GM23338 (cell line): Measurements from ENCODE around the gene CCT6B.

Experiments
- CTCF ChIP-seq, 2 experiments: fragments of 200-600 bp in 1 of 2; sonication (generic) in 1 of 2; conservative IDR thresholded peaks; 2 replicates each; pipeline versions ENCODE4 v1.5.1 to v1.6.1; 2016 to 2017; ENCODE audit warnings: antibody characterized with exemption in 2 of 2, low read depth in 2 of 2, mild to moderate bottlenecking in 2 of 2, moderate library complexity in 1 of 2
- EZH2 ChIP-seq: fragments of 200-600 bp; sonication (generic); IDR thresholded peaks from one replicate; pipeline ENCODE4 v1.8.0; 2017; ENCODE audit warnings: antibody characterized with exemption, mild to moderate bottlenecking, low read depth; ENCODE audit not compliant: unreplicated experiment
- EZH2phosphoT487 ChIP-seq: fragments of 200-600 bp; sonication (generic); IDR thresholded peaks from one replicate; pipeline ENCODE4 v1.8.1; 2018; ENCODE audit warnings: antibody characterized with exemption; ENCODE audit not compliant: unreplicated experiment
- JUNB ChIP-seq: IDR thresholded peaks from one replicate; pipeline ENCODE4 v1.6.1; 2016; ENCODE audit warnings: antibody characterized with exemption; ENCODE audit not compliant: unreplicated experiment
- NANOG ChIP-seq: IDR thresholded peaks from 2 replicates; pipeline ENCODE4 v1.6.1; 2016; ENCODE audit warnings: antibody characterized with exemption, borderline replicate concordance
- POLR2AphosphoS5 ChIP-seq: IDR thresholded peaks from 2 replicates; pipeline ENCODE4 v1.6.1; 2016; ENCODE audit warnings: antibody characterized with exemption, low read depth
- REST ChIP-seq: IDR thresholded peaks from one replicate; pipeline ENCODE4 v1.6.1; 2018; ENCODE audit warnings: antibody characterized with exemption; ENCODE audit not compliant: unreplicated experiment
- STAT1 ChIP-seq: IDR thresholded peaks from one replicate; pipeline ENCODE4 v1.6.1; 2016; ENCODE audit warnings: antibody characterized with exemption; ENCODE audit not compliant: unreplicated experiment
- TF ChIP-seq, protein P1 (sequence below): IDR thresholded peaks from 2 replicates; pipeline ENCODE4 v1.6.1; 2016; ENCODE audit warnings: antibody characterized with exemption

DNA sequence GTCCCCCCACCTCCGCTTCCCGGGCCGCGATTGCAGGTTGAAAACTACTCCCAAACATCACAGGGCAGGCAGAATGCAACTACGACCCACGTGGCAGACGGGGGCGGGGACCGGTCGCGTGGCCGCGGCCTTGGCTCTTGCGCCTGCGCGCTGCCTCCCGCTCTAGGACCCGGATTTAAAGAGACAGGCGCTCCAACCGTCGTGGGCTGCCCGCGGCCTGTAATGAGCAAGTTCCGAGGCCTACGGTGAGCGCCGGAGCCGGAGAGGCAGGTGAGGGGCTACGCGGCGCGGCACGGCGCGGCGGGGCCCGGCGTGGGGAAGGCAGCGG lies 19.1 kb upstream of the CCT6B start, which contains the start of gene LIG3:
- no peak for TF ChIP-seq REST
- no peak for TF ChIP-seq EZH2
- TF ChIP-seq POLR2AphosphoS5, result peak; percentile 76
- TF ChIP-seq, protein P1, sequence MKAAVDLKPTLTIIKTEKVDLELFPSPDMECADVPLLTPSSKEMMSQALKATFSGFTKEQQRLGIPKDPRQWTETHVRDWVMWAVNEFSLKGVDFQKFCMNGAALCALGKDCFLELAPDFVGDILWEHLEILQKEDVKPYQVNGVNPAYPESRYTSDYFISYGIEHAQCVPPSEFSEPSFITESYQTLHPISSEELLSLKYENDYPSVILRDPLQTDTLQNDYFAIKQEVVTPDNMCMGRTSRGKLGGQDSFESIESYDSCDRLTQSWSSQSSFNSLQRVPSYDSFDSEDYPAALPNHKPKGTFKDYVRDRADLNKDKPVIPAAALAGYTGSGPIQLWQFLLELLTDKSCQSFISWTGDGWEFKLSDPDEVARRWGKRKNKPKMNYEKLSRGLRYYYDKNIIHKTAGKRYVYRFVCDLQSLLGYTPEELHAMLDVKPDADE, result no peak
- no peak for TF ChIP-seq CTCF (conservative IDR thresholded peaks at IDR 0.05; ENCODE audit: low read depth in 2 of 2)
- TF ChIP-seq JUNB, result no peak
- no peak for TF ChIP-seq NANOG
- TF ChIP-seq STAT1, result no peak
- no peak for TF ChIP-seq EZH2phosphoT487
